CD14-positive monocyte (primary cell): ENCODE results near the gene CTSO. TPM values are rescaled to one million over a fixed set of nuclear protein-coding genes. Genes with fewer than 3 reads are reported as not detected.

ENCODE experiments used
- DNase-seq, 3 donors: peaks; one replicate each; pipeline ENCODE4 v3.0.0-alpha.2; 2011 to 2022
- H2AFZ ChIP-seq: 2 replicates; pipeline ENCODE4 v1.6.0; 2012; ENCODE audit warnings: mild to moderate bottlenecking, low read depth, low read length, inconsistent platforms; ENCODE audit not compliant: insufficient read depth, poor library complexity, severe bottlenecking
- H3K27ac ChIP-seq, 2 donors: 1 replicate in 1 of 2; 2 replicates in 1 of 2; pipeline ENCODE4 v1.5.1; 2012 to 2013; ENCODE audit warnings: low read length in 2 of 2, control low read depth in 1 of 2, inconsistent platforms in 1 of 2, low read depth in 1 of 2, mild to moderate bottlenecking in 1 of 2
- H3K27me3 ChIP-seq, 2 donors: one replicate each; pipeline versions ENCODE4 v1.6.0 to v1.6.1; 2011 to 2013; ENCODE audit warnings: low read length in 2 of 2; ENCODE audit not compliant: control insufficient read depth in 2 of 2, insufficient read depth in 2 of 2
- H3K36me3 ChIP-seq, 2 donors: replicated peaks in 1 of 2; 1 replicate in 1 of 2; 2 replicates in 1 of 2; pipeline versions ENCODE4 v1.5.1 to v1.6.1; 2012 to 2013; ENCODE audit warnings: low read length in 2 of 2, control low read depth in 1 of 2, inconsistent platforms in 1 of 2, mild to moderate bottlenecking in 1 of 2; ENCODE audit not compliant: insufficient read depth in 2 of 2, control insufficient read depth in 1 of 2
- H3K4me1 ChIP-seq, 2 donors: 1 replicate in 1 of 2; 2 replicates in 1 of 2; pipeline versions ENCODE4 v1.5.1 to v1.6.1; 2012 to 2013; ENCODE audit warnings: low read length in 2 of 2, control low read depth in 1 of 2, inconsistent platforms in 1 of 2, mild to moderate bottlenecking in 1 of 2, moderate library complexity in 1 of 2; ENCODE audit not compliant: insufficient read depth in 2 of 2, control insufficient read depth in 1 of 2
- H3K4me2 ChIP-seq: replicated peaks from 2 replicates; pipeline ENCODE3; 2012; ENCODE audit warnings: low read length, moderate library complexity, mild to moderate bottlenecking; ENCODE audit not compliant: poor library complexity, severe bottlenecking; ENCODE audit errors: extremely low read depth
- H3K4me3 ChIP-seq, 3 experiments: fragments of 200-600 bp in 1 of 3; sonication (generic) in 1 of 3; replicated peaks in 1 of 3; 1 replicate in 2 of 3; 2 replicates in 1 of 3; pipeline ENCODE4 v1.5.1; 2011 to 2013; ENCODE audit warnings: low read length in 3 of 3, mild to moderate bottlenecking in 3 of 3, control low read depth in 2 of 3, low read depth in 2 of 3, inconsistent platforms in 1 of 3, moderate library complexity in 1 of 3
- H3K79me2 ChIP-seq: 2 replicates; pipeline ENCODE4 v1.6.0; 2012; ENCODE audit warnings: mild to moderate bottlenecking, control low read depth, inconsistent platforms, low read length, moderate library complexity; ENCODE audit not compliant: insufficient read depth
- H3K9ac ChIP-seq: 2 replicates; pipeline ENCODE4 v1.6.0; 2017; ENCODE audit warnings: low read length, mild to moderate bottlenecking; ENCODE audit not compliant: insufficient read depth, poor library complexity, severe bottlenecking
- H3K9me3 ChIP-seq, 2 donors: replicated peaks in 1 of 2; 1 replicate in 1 of 2; 2 replicates in 1 of 2; pipeline versions ENCODE4 v1.5.1 to v1.6.1; 2012 to 2013; ENCODE audit warnings: low read length in 2 of 2, control low read depth in 1 of 2; ENCODE audit not compliant: control insufficient read depth in 1 of 2, insufficient read depth in 1 of 2
- H4K20me1 ChIP-seq: 2 replicates; pipeline ENCODE4 v1.6.0; 2012; ENCODE audit warnings: mild to moderate bottlenecking, low read length, control low read depth, moderate library complexity; ENCODE audit not compliant: insufficient read depth
- H3K27ac Mint-ChIP-seq, 7 donors: one replicate each; pipeline ENCODE4 v1.8.0; 2020; ENCODE audit warnings: mild to moderate bottlenecking in 7 of 7, mixed read lengths in 7 of 7, moderate library complexity in 6 of 7, inconsistent platforms in 2 of 7
- H3K27me3 Mint-ChIP-seq, 3 donors: one replicate each; pipeline ENCODE4 v1.8.0; 2021 to 2022; ENCODE audit warnings: low read depth in 3 of 3, mild to moderate bottlenecking in 3 of 3, mixed read lengths in 3 of 3, moderate library complexity in 3 of 3, inconsistent platforms in 1 of 3
- H3K36me3 Mint-ChIP-seq, 2 donors: one replicate each; pipeline ENCODE4 v1.8.0; 2020; ENCODE audit warnings: mixed read lengths in 2 of 2, inconsistent platforms in 1 of 2, mild to moderate bottlenecking in 1 of 2
- H3K4me1 Mint-ChIP-seq: one replicate; pipeline ENCODE4 v1.8.0; 2020; ENCODE audit warnings: mild to moderate bottlenecking, mixed read lengths
- H3K4me3 Mint-ChIP-seq, 2 donors: one replicate each; pipeline ENCODE4 v1.8.0; 2020; ENCODE audit warnings: mild to moderate bottlenecking in 2 of 2, mixed read lengths in 2 of 2, moderate library complexity in 1 of 2
- H3K9me3 Mint-ChIP-seq, 7 donors: one replicate each; pipeline ENCODE4 v1.8.0; 2020 to 2022; ENCODE audit warnings: mixed read lengths in 7 of 7, mild to moderate bottlenecking in 6 of 7, moderate library complexity in 6 of 7, inconsistent platforms in 2 of 7
- WGBS: methylation state at CpG from one replicate; pipeline ENCODE4 v1.1.5; 2013; ENCODE audit warnings: missing lambda C conversion rate; ENCODE audit not compliant: insufficient coverage; 5-methylcytosine and 5-hydroxymethylcytosine counted together
- intact Hi-C, 2 donors: fragments of 100-400 bp; cut with micrococcal nuclease; formaldehyde crosslinking; loops; one replicate each; pipeline versions ENCODE4 v1.15.0 to v1.15.1; 2023
- polyA plus RNA-seq, 3 donors: library from polyadenylated mRNA; depleted of rRNA in 1 of 3; unstranded in 2 of 3; stranded (reverse) in 1 of 3; fragments of 300-500 nt in 2 of 3; fragments of >200 nt in 1 of 3; fragmentation: Illumina TruSeq in 2 of 3; gene quantifications; 1 replicate in 2 of 3; 2 replicates in 1 of 3; pipeline ENCODE4 v1.2.3, GENCODE V29; 2012 to 2021
- TF ChIP-seq, protein P1 (sequence below): fragments of 200-600 bp; IDR thresholded peaks from one replicate; pipeline ENCODE4 v1.8.0; 2022; ENCODE audit warnings: antibody characterized with exemption, mild to moderate bottlenecking

CTSO gene
- polyA plus RNA-seq, 3 donors = 18.6 to 49.1 (median 44.7) TPM

DNA sequence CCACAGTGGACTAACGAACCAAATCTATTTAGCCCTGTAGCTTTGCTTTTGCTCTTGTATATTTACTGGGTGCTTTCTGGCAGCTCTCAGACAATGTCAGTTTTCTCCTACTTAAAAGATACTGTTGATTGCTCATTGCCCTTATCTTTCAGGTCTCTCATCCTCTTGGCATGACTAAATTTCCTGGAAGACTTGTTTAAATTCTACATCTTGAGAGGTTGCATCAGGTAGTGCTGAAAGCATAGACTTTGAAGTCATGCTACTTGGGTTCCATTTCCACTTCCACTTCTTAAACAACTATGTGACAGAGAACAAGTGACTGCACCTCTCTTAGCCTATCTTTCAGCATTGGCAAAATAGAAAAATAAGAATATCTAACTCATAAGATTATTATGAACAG is 41.8 kb downstream of the CTSO start:
- Mint-ChIP-seq H3K4me3 (no peak overlapping the region), H3K27ac (no peak overlapping the region), H3K4me1 (peaks cover 3% of the 10 kb centered on the region), H3K27me3 (no peaks in the 10 kb centered on the region), H3K9me3 (peaks cover 0 to 5% (median 0%) of the 10 kb centered on the region in 7 donors), H3K36me3 (no peaks in the 10 kb centered on the region)
- Histone ChIP-seq H3K4me3 (no peak overlapping the region), H3K9me3 (no peaks in the 10 kb centered on the region), H2AFZ (no peak overlapping the region), H3K36me3 (no peaks in the 10 kb centered on the region), H3K9ac (no peak overlapping the region), H3K27ac (no peak overlapping the region), H4K20me1 (no peaks in the 10 kb centered on the region), H3K27me3 (no peaks in the 10 kb centered on the region), H3K79me2 (no peaks in the 10 kb centered on the region), H3K4me2 (no peak overlapping the region), H3K4me1 (no peaks in the 10 kb centered on the region)
- WGBS = no CpG with 5 or more reads among the region's 1 CpG
- no peak for DNase-seq
- TF ChIP-seq, protein P1, sequence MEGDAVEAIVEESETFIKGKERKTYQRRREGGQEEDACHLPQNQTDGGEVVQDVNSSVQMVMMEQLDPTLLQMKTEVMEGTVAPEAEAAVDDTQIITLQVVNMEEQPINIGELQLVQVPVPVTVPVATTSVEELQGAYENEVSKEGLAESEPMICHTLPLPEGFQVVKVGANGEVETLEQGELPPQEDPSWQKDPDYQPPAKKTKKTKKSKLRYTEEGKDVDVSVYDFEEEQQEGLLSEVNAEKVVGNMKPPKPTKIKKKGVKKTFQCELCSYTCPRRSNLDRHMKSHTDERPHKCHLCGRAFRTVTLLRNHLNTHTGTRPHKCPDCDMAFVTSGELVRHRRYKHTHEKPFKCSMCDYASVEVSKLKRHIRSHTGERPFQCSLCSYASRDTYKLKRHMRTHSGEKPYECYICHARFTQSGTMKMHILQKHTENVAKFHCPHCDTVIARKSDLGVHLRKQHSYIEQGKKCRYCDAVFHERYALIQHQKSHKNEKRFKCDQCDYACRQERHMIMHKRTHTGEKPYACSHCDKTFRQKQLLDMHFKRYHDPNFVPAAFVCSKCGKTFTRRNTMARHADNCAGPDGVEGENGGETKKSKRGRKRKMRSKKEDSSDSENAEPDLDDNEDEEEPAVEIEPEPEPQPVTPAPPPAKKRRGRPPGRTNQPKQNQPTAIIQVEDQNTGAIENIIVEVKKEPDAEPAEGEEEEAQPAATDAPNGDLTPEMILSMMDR = no peak
- intact Hi-C loops = no loop called here

DNA sequence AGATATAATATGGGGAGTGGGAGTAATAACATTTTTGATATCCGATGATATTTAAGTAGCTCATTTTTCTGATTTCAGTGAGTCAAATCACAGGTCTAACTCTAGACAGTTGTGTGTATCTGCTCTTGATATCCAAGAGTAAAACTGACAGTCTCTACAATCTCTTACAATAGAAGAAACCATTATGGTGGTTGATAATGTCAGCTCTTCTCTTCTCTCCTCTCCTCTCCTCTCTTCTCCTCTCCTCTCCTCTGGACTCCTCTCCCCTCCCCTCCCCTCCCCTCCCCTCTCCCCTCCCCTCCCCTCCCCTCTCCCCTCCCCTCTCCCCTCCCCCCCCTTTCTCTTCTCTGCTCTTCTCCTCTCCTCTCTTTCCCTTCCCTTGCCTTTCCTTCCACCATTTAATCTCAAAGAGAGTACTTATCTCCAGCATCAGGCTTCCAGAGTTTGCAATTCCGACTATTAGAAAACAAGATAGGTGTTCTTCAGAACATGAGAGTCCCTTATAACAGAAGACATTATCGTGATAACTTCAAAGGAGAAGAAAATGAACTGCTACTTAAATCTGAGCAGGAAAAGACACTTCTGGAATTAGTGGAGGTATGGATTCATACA is 43.9 kb downstream of the CTSO start:
- no CpG with 5 or more reads among the region's 3 CpGs for WGBS
- no peak for DNase-seq
- intact Hi-C loops = no loop called here
- no peaks in the 10 kb centered on the region for H3K9me3 ChIP-seq
- H3K27me3 ChIP-seq = no peaks in the 10 kb centered on the region
- no peaks in the 10 kb centered on the region for H3K36me3 ChIP-seq
- H3K27ac ChIP-seq = no peak overlapping the region
- no peaks in the 10 kb centered on the region for H3K27me3 Mint-ChIP-seq
- no peak overlapping the region for H3K4me3 Mint-ChIP-seq
- peaks cover 0 to 5% (median 0%) of the 10 kb centered on the region in 7 donors for H3K9me3 Mint-ChIP-seq
- no peaks in the 10 kb centered on the region for H3K36me3 Mint-ChIP-seq
- no peak overlapping the region for H3K27ac Mint-ChIP-seq
- H4K20me1 ChIP-seq = no peaks in the 10 kb centered on the region
- H2AFZ ChIP-seq = no peak overlapping the region
- H3K4me3 ChIP-seq = no peak overlapping the region
- TF ChIP-seq, protein P1 = no peak
- no peak overlapping the region for H3K4me2 ChIP-seq
- H3K4me1 Mint-ChIP-seq = peaks cover 3% of the 10 kb centered on the region
- no peak overlapping the region for H3K9ac ChIP-seq
- H3K4me1 ChIP-seq = no peaks in the 10 kb centered on the region
- no peaks in the 10 kb centered on the region for H3K79me2 ChIP-seq
